Measurements from ENCODE around the gene FXYD4.

The FXYD4 gene

GRCh38 chr10:43370671-43371215, 693 bp upstream of the FXYD4 start:
- TF ChIP-seq GABPA (IDR thresholded peaks at IDR 0.05; ENCODE audit: low read depth) (no peak), CTCF (IDR thresholded peaks at IDR 0.05; ENCODE audit: insufficient read depth, low read length) (no peak), SPI1 (IDR thresholded peaks at IDR 0.05; ENCODE audit: borderline replicate concordance, low read depth) (no peak), POLR2AphosphoS5 (IDR thresholded peaks at IDR 0.05; ENCODE audit: low read depth) (no peak)
- Histone ChIP-seq H3K27me3 (ENCODE audit: insufficient read depth, poor library complexity, severe bottlenecking) (no peaks in the 10 kb centered on the region), H3K4me3 (replicated peaks; ENCODE audit: insufficient read depth, low read length) (no peak overlapping the region), H3K27ac (replicated peaks) (no peak overlapping the region)
- DNase-seq (ENCODE audit: low read depth in 1 of 2, low spot score in 1 of 2): no peak

- Histone ChIP-seq H3K27me3 (ENCODE audit: insufficient read depth, poor library complexity, severe bottlenecking) (no peaks in the 10 kb centered on the region), H3K27ac (replicated peaks) (no peak overlapping the region), H3K4me3 (replicated peaks; ENCODE audit: insufficient read depth, low read length) (no peak overlapping the region)
- TF ChIP-seq POLR2AphosphoS5 (IDR thresholded peaks at IDR 0.05; ENCODE audit: low read depth) (no peak), SPI1 (IDR thresholded peaks at IDR 0.05; ENCODE audit: borderline replicate concordance, low read depth) (no peak), CTCF (IDR thresholded peaks at IDR 0.05; ENCODE audit: insufficient read depth, low read length) (no peak), REST (IDR thresholded peaks at IDR 0.05; ENCODE audit: insufficient replicate concordance, low read depth) (no peak), GABPA (IDR thresholded peaks at IDR 0.05; ENCODE audit: low read depth) (no peak)
- no peak for DNase-seq (ENCODE audit: low read depth in 1 of 2, low spot score in 1 of 2)
These were observed 1.4 kb downstream of the FXYD4 start for GRCh38 chr10:43372765-43373361.

GRCh38 chr10:43373461-43373860, 2.0 kb downstream of the FXYD4 start:
- no peaks in the 10 kb centered on the region for H3K27me3 ChIP-seq (ENCODE audit: insufficient read depth, poor library complexity, severe bottlenecking)
- no peak overlapping the region for H3K4me3 ChIP-seq (replicated peaks; ENCODE audit: insufficient read depth, low read length)
- H3K27ac ChIP-seq (replicated peaks): no peak overlapping the region
- no peak for DNase-seq (ENCODE audit: low read depth in 1 of 2, low spot score in 1 of 2)
- no peak for TF ChIP-seq GABPA (IDR thresholded peaks at IDR 0.05; ENCODE audit: low read depth)

- DNase-seq (ENCODE audit: low read depth in 1 of 2, low spot score in 1 of 2): no peak
- H3K27me3 ChIP-seq (ENCODE audit: insufficient read depth, poor library complexity, severe bottlenecking): no peaks in the 10 kb centered on the region
- H3K4me3 ChIP-seq (replicated peaks; ENCODE audit: insufficient read depth, low read length): no peak overlapping the region
- no peak overlapping the region for H3K27ac ChIP-seq (replicated peaks)
- TF ChIP-seq REST (IDR thresholded peaks at IDR 0.05; ENCODE audit: insufficient replicate concordance, low read depth): no peak
- no peak for TF ChIP-seq POLR2AphosphoS5 (IDR thresholded peaks at IDR 0.05; ENCODE audit: low read depth)
- TF ChIP-seq SPI1 (IDR thresholded peaks at IDR 0.05; ENCODE audit: borderline replicate concordance, low read depth): no peak
- no peak for TF ChIP-seq CTCF (IDR thresholded peaks at IDR 0.05; ENCODE audit: insufficient read depth, low read length)
- no peak for TF ChIP-seq GABPA (IDR thresholded peaks at IDR 0.05; ENCODE audit: low read depth)
These were observed 2.8 kb downstream of the FXYD4 start for GRCh38 chr10:43374194-43374593.
